AG09319 (cell line): ENCODE data around the gene MAMDC4.

Experiments used
- DNase-seq: peaks from one replicate; pipeline ENCODE4 v3.0.0-alpha.2; 2010; ENCODE audit warnings: low read depth; ENCODE audit errors: extremely low read depth
- TF ChIP-seq, protein P1 (sequence below): IDR thresholded peaks from 2 replicates; pipeline ENCODE4 v1.5.1; 2011; ENCODE audit warnings: low read depth, mild to moderate bottlenecking, inconsistent platforms, low read length, moderate library complexity

Gene MAMDC4

GRCh38 chr9:136853596-136854112 is 1.5 kb downstream of the MAMDC4 start:
- TF ChIP-seq, protein P1, sequence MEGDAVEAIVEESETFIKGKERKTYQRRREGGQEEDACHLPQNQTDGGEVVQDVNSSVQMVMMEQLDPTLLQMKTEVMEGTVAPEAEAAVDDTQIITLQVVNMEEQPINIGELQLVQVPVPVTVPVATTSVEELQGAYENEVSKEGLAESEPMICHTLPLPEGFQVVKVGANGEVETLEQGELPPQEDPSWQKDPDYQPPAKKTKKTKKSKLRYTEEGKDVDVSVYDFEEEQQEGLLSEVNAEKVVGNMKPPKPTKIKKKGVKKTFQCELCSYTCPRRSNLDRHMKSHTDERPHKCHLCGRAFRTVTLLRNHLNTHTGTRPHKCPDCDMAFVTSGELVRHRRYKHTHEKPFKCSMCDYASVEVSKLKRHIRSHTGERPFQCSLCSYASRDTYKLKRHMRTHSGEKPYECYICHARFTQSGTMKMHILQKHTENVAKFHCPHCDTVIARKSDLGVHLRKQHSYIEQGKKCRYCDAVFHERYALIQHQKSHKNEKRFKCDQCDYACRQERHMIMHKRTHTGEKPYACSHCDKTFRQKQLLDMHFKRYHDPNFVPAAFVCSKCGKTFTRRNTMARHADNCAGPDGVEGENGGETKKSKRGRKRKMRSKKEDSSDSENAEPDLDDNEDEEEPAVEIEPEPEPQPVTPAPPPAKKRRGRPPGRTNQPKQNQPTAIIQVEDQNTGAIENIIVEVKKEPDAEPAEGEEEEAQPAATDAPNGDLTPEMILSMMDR: no peak
- no peak for DNase-seq

- TF ChIP-seq, protein P1: no peak
- no peak for DNase-seq
Measured at GRCh38 chr9:136854113-136854841, 2.1 kb downstream of the MAMDC4 start.

DNA sequence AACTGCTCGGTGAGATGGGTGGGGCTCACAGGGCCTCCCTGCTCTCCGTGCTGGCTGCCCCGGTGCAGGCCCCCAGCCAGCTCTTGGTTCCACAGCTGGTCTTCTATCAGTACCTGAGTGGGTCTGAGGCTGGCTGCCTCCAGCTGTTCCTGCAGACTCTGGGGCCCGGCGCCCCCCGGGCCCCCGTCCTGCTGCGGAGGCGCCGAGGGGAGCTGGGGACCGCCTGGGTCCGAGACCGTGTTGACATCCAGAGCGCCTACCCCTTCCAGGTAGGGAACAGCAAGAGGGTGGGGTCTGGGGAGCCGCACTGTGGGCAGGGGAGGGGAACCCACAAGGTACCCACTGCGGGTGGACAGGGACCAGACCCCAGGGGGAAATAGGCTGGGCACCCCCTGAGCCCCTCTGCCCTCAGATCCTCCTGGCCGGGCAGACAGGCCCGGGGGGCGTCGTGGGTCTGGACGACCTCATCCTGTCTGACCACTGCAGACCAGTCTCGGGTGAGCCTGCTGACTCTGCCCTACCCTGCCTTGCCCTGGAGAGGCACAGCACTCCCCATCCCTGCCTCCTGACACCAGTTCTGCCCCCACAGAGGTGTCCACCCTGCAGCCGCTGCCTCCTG is 2.8 kb downstream of the MAMDC4 start:
- no peak for DNase-seq
- TF ChIP-seq, protein P1: no peak

- TF ChIP-seq, protein P1: no peak
- no peak for DNase-seq
Measured at GRCh38 chr9:136855461-136856078, 3.4 kb downstream of the MAMDC4 start.

DNA sequence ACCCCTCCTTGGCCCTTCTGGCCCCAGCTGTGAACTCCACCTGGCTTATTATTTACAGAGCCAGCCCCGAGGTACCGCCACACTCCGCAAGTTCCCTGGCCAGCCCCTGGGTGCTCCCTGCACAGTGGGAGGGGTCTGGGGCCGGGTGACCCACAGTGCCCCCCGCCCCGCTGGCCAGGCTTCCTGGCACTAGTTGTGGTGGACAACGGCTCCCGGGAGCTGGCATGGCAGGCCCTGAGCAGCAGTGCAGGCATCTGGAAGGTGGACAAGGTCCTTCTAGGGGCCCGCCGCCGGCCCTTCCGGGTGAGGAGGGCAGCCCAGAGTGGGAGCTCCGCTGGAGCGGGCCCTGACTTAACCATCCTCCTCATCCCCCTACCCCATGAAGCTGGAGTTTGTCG is 3.9 kb downstream of the MAMDC4 start:
- TF ChIP-seq, protein P1: no peak
- no peak for DNase-seq

DNA sequence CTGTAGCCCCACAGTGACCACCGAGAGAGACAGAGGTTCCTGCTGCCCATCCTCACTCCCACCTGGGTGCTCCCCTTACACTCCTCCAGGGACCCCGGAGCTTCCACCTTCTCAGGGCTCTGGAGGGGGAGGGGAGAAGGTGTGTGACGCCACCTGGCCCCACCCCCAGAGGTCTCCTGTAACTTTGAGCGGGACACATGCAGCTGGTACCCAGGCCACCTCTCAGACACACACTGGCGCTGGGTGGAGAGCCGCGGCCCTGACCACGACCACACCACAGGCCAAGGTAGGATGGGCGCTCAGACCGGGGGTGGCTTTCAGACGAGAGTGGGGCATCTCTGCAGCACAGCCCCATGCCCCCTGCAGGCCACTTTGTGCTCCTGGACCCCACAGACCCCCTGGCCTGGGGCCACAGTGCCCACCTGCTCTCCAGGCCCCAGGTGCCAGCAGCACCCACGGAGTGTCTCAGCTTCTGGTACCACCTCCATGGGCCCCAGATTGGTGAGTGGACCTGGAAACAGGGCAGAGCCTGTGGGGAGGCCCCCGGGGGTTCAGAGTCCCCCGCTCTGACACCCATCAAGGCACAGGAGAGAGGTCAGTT is 4.5 kb downstream of the MAMDC4 start:
- no peak for DNase-seq
- TF ChIP-seq, protein P1: no peak
